GM21367 (cell line): ENCODE measurements around the gene RUBCNL.

ENCODE experiments used
- ATAC-seq: cut with Tn5 transposase; IDR thresholded peaks from one replicate; pipeline ENCODE4 v1.9.1; 2021; ENCODE audit not compliant: unreplicated experiment

RUBCNL gene

DNA sequence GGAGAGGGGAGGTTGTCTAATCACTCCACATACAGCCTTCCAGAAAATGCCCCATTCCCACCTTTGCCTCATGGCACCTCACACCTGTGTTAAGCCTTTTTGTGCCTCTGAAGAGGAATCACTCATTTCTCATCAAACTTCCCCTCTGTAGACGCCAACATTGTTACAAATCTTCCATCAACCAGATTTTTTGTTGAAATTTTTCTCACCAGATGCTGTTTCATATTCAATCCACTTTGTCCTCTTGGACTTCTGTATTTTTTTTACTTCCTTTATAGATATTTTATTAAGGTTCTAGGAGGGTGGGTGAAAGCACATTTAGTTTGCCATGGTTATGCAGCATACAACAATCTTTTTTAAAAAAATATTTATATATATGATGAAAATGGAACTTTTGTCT lies 74.0 kb downstream of the RUBCNL start:
- ATAC-seq, result no peak

- no peak for ATAC-seq
These were observed 75.8 kb downstream of the RUBCNL start for GRCh38 chr13:46311217-46311616.

- ATAC-seq, result no peak
These were observed 77.0 kb downstream of the RUBCNL start for GRCh38 chr13:46310066-46310465.

- ATAC-seq, result no peak
These were observed 79.5 kb downstream of the RUBCNL start for GRCh38 chr13:46307554-46307953.

GRCh38 chr13:46304546-46304945 lies 82.5 kb downstream of the RUBCNL start:
- ATAC-seq, result no peak

DNA sequence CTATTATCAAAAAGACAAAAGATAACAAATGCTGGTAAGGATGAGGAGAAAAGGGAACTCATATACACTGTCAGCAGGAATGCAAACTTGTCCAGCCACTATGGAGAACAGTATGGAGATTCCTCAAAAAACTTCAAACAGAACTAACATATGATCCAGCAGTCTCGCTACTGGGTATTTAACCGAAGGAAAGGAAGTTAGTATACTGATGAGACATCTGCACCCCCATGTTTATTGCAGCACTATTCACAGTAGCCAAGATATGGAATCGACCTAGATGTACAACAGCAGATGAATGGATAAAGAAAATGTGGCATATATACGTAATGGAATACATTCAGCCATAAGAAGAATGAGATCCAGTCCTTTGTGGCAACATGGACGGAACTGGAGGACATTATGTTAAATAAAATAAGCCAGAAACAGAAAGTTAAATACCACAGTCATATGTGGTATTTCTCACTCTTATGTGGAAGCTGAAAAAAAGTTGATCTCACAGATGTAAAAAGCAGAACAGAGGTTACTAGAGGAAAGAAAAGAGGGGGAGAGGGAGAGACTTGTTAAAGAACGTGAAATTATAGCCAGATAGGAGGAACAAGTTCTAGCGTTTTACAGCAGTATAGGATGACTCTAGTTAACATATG lies 83.2 kb downstream of the RUBCNL start:
- no peak for ATAC-seq

DNA sequence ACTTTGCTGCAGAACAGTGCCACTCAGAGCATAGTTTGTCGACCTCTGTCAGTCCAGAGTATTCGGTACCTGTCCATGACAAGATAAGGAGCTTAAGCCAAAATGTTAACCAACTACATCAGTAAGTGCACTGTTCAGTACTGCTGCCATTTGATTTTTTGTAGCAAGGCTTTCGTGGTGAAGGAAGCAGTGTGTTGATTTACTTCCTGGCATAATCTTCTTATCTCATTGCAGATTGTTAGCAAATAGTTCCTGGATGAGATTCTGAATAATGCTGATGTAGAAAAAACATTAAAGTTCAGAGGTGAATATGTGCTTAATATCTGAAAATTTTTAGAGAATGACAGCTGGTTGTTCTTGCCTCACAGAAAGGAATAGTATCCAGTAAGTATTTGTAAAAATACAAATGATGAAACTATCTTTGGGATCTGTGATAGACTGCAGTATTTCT lies 89.7 kb downstream of the RUBCNL start:
- ATAC-seq, result no peak

GRCh38 chr13:46296921-46297320 lies 90.1 kb downstream of the RUBCNL start:
- ATAC-seq, result no peak

DNA sequence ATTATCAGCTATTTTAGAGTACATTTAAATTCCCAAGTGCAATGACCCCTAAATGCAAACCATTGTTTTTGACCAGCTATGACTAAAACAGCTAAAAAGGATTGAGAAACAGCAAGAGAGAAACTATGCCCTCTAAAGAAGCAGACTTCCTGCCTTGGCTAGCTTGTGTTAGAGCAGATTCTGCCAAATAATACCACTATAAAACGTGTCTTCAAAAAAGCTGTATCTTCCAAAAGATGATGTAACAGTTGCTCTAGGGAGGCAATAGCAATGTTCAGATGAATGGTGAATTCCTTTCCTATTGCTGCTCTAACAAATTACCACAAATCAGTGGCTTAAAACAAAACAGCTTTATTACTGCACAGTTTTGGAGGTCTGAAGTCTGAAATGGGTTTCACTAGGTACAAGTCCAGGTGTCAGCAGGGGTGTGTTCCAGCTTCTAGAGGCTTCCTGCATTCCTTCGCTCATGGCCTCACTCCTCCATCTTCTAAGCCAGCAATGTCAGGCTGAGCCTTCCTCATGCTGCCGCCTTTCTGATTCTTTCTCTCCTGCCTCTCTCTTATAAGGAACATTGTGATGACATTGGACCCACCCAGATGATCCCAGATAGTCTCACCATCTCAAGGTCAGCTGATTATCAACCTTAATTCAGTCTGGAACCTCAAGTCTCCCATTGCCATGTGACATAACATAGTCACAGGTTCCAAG lies 90.8 kb downstream of the RUBCNL start:
- ATAC-seq, result peak; percentile 35

DNA sequence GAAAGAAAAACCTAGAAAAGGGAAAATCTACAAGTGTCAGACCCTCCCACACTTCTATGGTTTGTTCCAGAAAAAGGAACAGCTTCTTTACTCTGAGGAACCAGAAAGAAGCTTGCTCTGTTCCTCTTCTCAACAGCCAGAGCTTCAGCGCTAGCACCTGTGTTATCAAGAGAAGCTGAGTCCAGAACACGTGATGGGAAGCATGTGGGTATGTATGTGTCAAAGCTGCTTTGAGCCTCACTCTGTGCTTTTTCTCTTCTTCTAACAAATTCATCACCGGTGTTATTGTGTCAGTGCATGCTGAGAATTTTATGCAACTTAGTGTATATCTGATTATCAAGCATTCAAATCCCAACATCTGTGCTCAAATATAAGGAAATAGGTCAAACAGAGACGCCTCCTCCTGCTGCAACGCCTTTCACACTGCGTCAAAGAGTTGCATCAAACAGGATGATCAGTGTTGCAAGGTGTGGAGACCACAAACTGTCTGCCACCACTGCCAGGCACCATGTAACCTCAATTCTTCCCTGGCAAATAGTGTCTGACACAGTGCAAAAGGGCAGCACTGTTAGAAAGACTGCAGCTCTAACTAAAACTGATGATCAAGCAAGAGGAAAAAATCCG lies 91.4 kb downstream of the RUBCNL start:
- peak; percentile 59 for ATAC-seq

DNA sequence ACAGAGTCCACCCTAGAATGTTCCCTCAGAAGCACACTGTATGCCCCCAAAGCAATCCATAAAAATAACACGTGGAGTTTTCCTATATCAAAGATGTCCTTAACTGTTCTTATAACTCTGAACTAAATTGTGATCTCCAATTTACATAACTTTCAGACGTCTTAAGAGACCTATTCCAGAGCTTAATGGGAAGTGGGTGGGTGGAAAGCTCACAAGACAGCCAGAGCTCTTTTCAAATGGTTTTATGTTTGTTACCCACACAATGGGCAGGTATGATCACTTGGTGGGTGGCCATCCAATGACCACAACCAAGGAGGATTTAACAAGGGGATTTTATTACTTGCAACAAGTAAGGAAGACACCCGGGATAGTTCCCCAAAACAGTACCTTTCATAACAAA lies 93.6 kb downstream of the RUBCNL start:
- ATAC-seq, result no peak
